Neural progenitor cell (in vitro differentiated cells): ENCODE data around the gene RLBP1.

Experiments used
- EZH2 ChIP-seq: fragments of 200-600 bp; sonication (generic); IDR thresholded peaks from 2 replicates; pipeline ENCODE4 v1.6.1; 2017; ENCODE audit warnings: antibody characterized with exemption, mild to moderate bottlenecking, moderate library complexity
- EZH2phosphoT487 ChIP-seq: fragments of 200-600 bp; sonication (generic); IDR thresholded peaks from 2 replicates; pipeline ENCODE4 v1.6.1; 2017; ENCODE audit warnings: antibody characterized with exemption

DNA sequence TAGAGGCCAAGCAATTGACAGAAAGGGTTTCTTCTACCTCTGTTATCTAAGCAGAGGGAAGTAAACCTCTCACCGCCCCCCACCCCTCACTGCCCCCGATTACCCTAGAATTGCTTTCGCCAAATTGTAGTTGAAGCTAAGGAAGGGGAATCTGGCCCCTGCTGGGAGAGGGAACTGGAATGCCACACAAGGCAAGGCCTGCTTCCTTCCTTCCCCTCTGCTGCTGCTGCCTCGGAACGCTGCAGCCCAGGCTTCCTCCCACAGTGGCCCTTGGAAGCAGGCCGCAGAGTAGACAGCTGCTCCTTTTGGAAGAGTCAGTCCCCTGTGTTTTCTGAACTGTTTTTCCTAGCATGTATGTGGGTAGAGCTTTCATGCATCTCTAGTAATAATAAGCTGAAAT is 21.6 kb downstream of the RLBP1 start:
- TF ChIP-seq EZH2phosphoT487 (no peak), EZH2 (no peak)
